SU-DHL-6 (cell line): ENCODE results near the gene BCL2L1.

Experiments used
- H2AFZ ChIP-seq: fragments of 200-600 bp; sonication (generic); 2 replicates; pipeline ENCODE4 v1.6.1; 2014; ENCODE audit warnings: low read depth, mild to moderate bottlenecking, moderate library complexity, mixed read lengths, antibody characterized with exemption, low read length; ENCODE audit not compliant: severe bottlenecking
- H3F3A ChIP-seq: fragments of 200-600 bp; shearing (Covaris generic); 2 replicates; pipeline ENCODE4 v1.6.0; 2016; ENCODE audit warnings: antibody characterized with exemption, mild to moderate bottlenecking; ENCODE audit not compliant: insufficient read depth
- H3K27ac ChIP-seq: fragments of 200-600 bp; sonication (generic); 2 replicates; pipeline ENCODE4 v1.5.1; 2016; ENCODE audit warnings: low read depth, mild to moderate bottlenecking, low read length, moderate library complexity, mixed read lengths
- H3K27me3 ChIP-seq: fragments of 200-600 bp; sonication (generic), shearing (Covaris generic); 2 replicates; pipeline ENCODE4 v1.6.0; 2014; ENCODE audit warnings: mild to moderate bottlenecking, low read length
- H3K36me3 ChIP-seq: fragments of 200-600 bp; sonication (generic); 2 replicates; pipeline ENCODE4 v1.6.1; 2014; ENCODE audit warnings: mild to moderate bottlenecking, low read length, mixed read lengths
- H3K4me2 ChIP-seq: fragments of 300-600, 200-600 bp; shearing (Covaris generic), sonication (generic); 2 replicates; pipeline ENCODE4 v1.6.0; 2014; ENCODE audit warnings: low read length, low read depth, mild to moderate bottlenecking; ENCODE audit not compliant: poor library complexity, severe bottlenecking
- H3K4me3 ChIP-seq: fragments of 200-600 bp; sonication (generic); 2 replicates; pipeline ENCODE4 v1.5.1; 2014; ENCODE audit warnings: antibody characterized with exemption, low read length, mild to moderate bottlenecking, mixed read lengths; ENCODE audit not compliant: insufficient read depth, poor library complexity, severe bottlenecking
- H3K79me2 ChIP-seq: fragments of 200-600 bp; sonication (generic); 2 replicates; pipeline ENCODE4 v1.6.1; 2014; ENCODE audit warnings: mild to moderate bottlenecking, low read length, moderate library complexity; ENCODE audit not compliant: insufficient read depth
- H3K9ac ChIP-seq: fragments of 200-600 bp; sonication (generic); 2 replicates; pipeline ENCODE4 v1.7.0; 2014; ENCODE audit warnings: mild to moderate bottlenecking, low read length
- H3K9me2 ChIP-seq: fragments of 200-600 bp; sonication (generic); replicated peaks from 2 replicates; pipeline ENCODE4 v1.6.1; 2014; ENCODE audit warnings: low read length; ENCODE audit not compliant: insufficient read depth
- H3K9me3 ChIP-seq: fragments of 200-600 bp; sonication (generic); 2 replicates; pipeline ENCODE4 v1.6.1; 2014; ENCODE audit warnings: low read length, mixed read lengths; ENCODE audit not compliant: insufficient read depth
- H4K20me1 ChIP-seq: fragments of 200-600 bp; sonication (generic); 2 replicates; pipeline ENCODE4 v1.6.1; 2014; ENCODE audit warnings: low read depth, mild to moderate bottlenecking, antibody characterized with exemption, low read length, moderate library complexity, mixed read lengths
- CTCF ChIP-seq: fragments of 200-600 bp; sonication (generic); IDR thresholded peaks from one replicate; pipeline ENCODE4 v1.5.1; 2017; ENCODE audit warnings: antibody characterized with exemption, mild to moderate bottlenecking, low read length, moderate library complexity; ENCODE audit not compliant: insufficient read depth, poor library complexity, severe bottlenecking
- EZH2phosphoT487 ChIP-seq: fragments of 200-600 bp; sonication (generic), shearing (Covaris generic); conservative IDR thresholded peaks from 2 replicates; pipeline ENCODE4 v1.6.1; 2018; ENCODE audit warnings: mild to moderate bottlenecking, antibody characterized with exemption, low read length, moderate library complexity, mixed read lengths

The BCL2L1 gene

GRCh38 chr20:31705191-31705590 is 17.5 kb downstream of the BCL2L1 start:
- peaks cover 3% of the 10 kb centered on the region; the same call in 1 of the 2 replicates for H3K36me3 ChIP-seq
- H3K27me3 ChIP-seq, result no peaks in the 10 kb centered on the region
- no peaks in the 10 kb centered on the region for H3K9me2 ChIP-seq
- no peak overlapping the region for H3K9ac ChIP-seq
- H3K4me2 ChIP-seq, result peak overlapping the region; percentile 28
- peaks cover 29% of the 10 kb centered on the region for H3K79me2 ChIP-seq
- no peaks in the 10 kb centered on the region for H3K9me3 ChIP-seq
- H3K27ac ChIP-seq, result peak overlapping the region; percentile 59
- no peak overlapping the region for H2AFZ ChIP-seq
- H3K4me3 ChIP-seq, result no peak overlapping the region
- no peak for TF ChIP-seq EZH2phosphoT487
- H4K20me1 ChIP-seq, result no peaks in the 10 kb centered on the region
- H3F3A ChIP-seq, result no peaks in the 10 kb centered on the region; the same call in 1 of the 2 replicates

GRCh38 chr20:31704225-31705119 is 18.2 kb downstream of the BCL2L1 start:
- no peaks in the 10 kb centered on the region for H3K9me3 ChIP-seq
- H3K4me3 ChIP-seq, result no peak overlapping the region
- H3K27me3 ChIP-seq, result no peaks in the 10 kb centered on the region
- no peak overlapping the region for H2AFZ ChIP-seq
- H3K27ac ChIP-seq, result no peak overlapping the region
- H3K4me2 ChIP-seq, result no peak overlapping the region
- no peaks in the 10 kb centered on the region for H3K9me2 ChIP-seq
- H3F3A ChIP-seq, result no peaks in the 10 kb centered on the region; the same call in 1 of the 2 replicates
- no peak overlapping the region for H3K9ac ChIP-seq
- H3K79me2 ChIP-seq, result peaks cover 30% of the 10 kb centered on the region
- peaks cover 3% of the 10 kb centered on the region; the same call in 1 of the 2 replicates for H3K36me3 ChIP-seq
- H4K20me1 ChIP-seq, result no peaks in the 10 kb centered on the region
- TF ChIP-seq EZH2phosphoT487, result no peak
- no peak for TF ChIP-seq CTCF

- Histone ChIP-seq H2AFZ (no peak overlapping the region), H3K4me3 (no peak overlapping the region), H3K4me2 (no peak overlapping the region), H3K9me3 (no peaks in the 10 kb centered on the region), H3K27me3 (no peaks in the 10 kb centered on the region), H4K20me1 (no peaks in the 10 kb centered on the region), H3K79me2 (peaks cover 30% of the 10 kb centered on the region), H3F3A (no peaks in the 10 kb centered on the region), H3K9ac (no peak overlapping the region), H3K36me3 (no peaks in the 10 kb centered on the region; the same call in 1 of the 2 replicates), H3K27ac (no peak overlapping the region), H3K9me2 (no peaks in the 10 kb centered on the region)
- TF ChIP-seq EZH2phosphoT487, result no peak
- TF ChIP-seq CTCF, result no peak
These were observed 21.1 kb downstream of the BCL2L1 start for GRCh38 chr20:31701591-31701990.

GRCh38 chr20:31700747-31701146 is 21.9 kb downstream of the BCL2L1 start:
- no peak overlapping the region for H3K4me3 ChIP-seq
- no peak overlapping the region for H3K9ac ChIP-seq
- no peaks in the 10 kb centered on the region; the same call in 1 of the 2 replicates for H3K36me3 ChIP-seq
- no peak overlapping the region for H3K27ac ChIP-seq
- H3K79me2 ChIP-seq, result peaks cover 39% of the 10 kb centered on the region
- TF ChIP-seq EZH2phosphoT487, result no peak
- no peak for TF ChIP-seq CTCF
- no peaks in the 10 kb centered on the region for H3K9me3 ChIP-seq
- H3K9me2 ChIP-seq, result no peaks in the 10 kb centered on the region
- no peak overlapping the region for H3K4me2 ChIP-seq
- H4K20me1 ChIP-seq, result no peaks in the 10 kb centered on the region
- H3K27me3 ChIP-seq, result no peaks in the 10 kb centered on the region
- H2AFZ ChIP-seq, result no peak overlapping the region
- no peaks in the 10 kb centered on the region for H3F3A ChIP-seq
